ENCODE data around the gene MBNL1.

Gene MBNL1

DNA sequence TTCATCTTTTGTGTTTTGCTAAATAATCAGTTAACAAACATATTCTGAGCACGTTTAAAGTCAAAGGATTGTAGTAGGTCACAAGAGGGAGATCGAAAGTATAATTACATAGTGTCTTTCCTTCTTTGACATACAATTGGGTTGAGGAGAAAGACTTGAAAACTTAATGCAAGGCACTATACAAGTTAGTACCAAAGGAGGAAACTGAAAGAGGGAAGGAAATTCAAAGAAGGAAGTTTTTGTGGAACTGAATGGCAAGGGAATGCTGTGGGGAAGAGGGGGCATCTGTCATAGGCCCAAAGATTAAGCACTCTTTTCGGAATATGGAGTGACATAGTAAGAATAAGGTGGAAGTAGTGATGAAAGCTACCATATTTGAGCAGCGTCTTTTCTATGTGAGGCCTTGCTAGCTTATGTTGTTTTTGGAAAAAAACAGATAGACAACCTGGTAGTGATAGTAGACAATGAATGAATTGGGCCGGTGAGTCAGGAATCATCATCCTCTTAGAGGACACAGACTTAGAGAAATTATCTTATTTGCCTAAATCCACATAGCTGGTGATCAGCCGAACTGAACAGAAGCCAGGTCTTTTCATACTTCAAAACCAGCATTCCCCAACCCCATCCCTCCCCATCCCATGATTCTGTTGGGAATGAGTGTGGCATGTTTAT, 10.2 kb downstream of the MBNL1 start:
- DNase-seq (ENCODE audit: low read depth), result peak; percentile 43
- no peak overlapping the region for H3K4me3 ChIP-seq (ENCODE audit: control insufficient read depth, low read depth, low read length)
- TF ChIP-seq, protein P1, sequence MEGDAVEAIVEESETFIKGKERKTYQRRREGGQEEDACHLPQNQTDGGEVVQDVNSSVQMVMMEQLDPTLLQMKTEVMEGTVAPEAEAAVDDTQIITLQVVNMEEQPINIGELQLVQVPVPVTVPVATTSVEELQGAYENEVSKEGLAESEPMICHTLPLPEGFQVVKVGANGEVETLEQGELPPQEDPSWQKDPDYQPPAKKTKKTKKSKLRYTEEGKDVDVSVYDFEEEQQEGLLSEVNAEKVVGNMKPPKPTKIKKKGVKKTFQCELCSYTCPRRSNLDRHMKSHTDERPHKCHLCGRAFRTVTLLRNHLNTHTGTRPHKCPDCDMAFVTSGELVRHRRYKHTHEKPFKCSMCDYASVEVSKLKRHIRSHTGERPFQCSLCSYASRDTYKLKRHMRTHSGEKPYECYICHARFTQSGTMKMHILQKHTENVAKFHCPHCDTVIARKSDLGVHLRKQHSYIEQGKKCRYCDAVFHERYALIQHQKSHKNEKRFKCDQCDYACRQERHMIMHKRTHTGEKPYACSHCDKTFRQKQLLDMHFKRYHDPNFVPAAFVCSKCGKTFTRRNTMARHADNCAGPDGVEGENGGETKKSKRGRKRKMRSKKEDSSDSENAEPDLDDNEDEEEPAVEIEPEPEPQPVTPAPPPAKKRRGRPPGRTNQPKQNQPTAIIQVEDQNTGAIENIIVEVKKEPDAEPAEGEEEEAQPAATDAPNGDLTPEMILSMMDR (conservative IDR thresholded peaks at IDR 0.05; ENCODE audit: control insufficient read depth, insufficient read depth, low read depth, low read length), result no peak

DNA sequence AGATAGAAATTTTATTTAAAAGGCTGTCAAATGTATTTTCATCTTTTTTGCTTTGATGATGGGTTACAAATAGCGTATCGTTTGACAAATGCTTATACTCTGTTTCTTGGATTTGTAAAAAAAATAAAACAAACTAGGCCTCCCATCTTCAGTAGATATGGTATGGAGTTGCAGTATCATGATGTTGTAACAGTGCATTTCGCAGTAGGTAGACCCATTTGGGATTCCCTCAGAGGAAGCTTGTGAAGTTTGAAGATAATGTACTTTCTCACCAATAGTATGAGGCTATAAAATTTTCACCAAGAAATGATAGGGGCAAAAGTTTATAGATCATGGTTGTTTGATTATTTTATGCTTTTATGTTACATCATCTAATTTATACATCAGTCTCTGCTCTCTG, 10.8 kb downstream of the MBNL1 start:
- H3K4me3 ChIP-seq (ENCODE audit: control insufficient read depth, low read depth, low read length), result no peak overlapping the region
- DNase-seq (ENCODE audit: low read depth), result no peak
- TF ChIP-seq, protein P1 (conservative IDR thresholded peaks at IDR 0.05; ENCODE audit: control insufficient read depth, insufficient read depth, low read depth, low read length), result no peak

DNA sequence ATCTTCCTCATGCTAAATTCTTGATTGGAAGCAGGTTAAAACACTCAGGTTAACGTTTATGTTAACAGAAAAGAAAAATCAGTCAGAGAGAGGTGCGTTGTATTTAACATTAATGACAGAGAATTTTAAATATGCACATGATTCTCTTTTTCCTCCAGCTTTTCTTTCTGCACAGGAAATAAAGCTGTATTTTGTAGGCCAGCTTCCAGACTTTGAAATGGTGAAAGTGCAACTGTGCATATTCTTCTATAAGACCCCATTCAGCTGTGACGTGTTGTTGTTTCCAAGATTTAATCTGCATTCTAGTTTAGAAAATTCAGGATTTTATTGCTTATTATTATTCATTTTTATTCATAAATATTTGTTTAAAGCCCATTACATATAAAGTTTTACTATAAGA, 11.8 kb downstream of the MBNL1 start:
- no peak for DNase-seq (ENCODE audit: low read depth)
- H3K4me3 ChIP-seq (ENCODE audit: control insufficient read depth, low read depth, low read length), result no peak overlapping the region
- TF ChIP-seq, protein P1 (conservative IDR thresholded peaks at IDR 0.05; ENCODE audit: control insufficient read depth, insufficient read depth, low read depth, low read length), result no peak

DNA sequence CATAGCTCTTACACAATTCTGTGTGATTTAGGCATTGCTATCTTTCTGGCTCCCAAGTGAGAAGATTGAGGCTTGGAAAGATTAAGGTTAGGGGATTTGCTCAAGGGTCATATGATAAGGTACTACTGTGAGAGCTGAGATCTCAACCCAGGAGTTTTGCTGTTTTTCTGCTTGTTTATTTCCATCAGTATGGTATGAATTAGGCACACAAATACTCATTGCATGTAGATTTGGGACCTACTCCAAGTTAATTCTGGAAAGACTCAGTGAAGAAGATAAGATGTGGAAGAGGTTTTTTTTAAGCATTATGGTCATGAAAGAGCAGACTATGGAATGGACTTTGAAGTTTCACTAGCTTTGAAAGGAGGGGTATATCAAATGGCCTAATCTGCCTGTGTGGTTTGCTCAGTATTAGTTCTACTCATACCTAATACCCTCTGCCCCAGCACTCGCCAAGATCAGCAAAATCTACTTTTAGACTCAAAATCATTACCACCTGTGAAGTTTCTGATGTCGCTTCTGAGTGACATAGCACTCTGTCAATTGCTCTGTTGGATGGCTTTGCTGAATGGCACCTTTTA, 12.5 kb downstream of the MBNL1 start:
- DNase-seq (ENCODE audit: low read depth), result no peak
- TF ChIP-seq, protein P1 (conservative IDR thresholded peaks at IDR 0.05; ENCODE audit: control insufficient read depth, insufficient read depth, low read depth, low read length), result no peak
- H3K4me3 ChIP-seq (ENCODE audit: control insufficient read depth, low read depth, low read length), result no peak overlapping the region

DNA sequence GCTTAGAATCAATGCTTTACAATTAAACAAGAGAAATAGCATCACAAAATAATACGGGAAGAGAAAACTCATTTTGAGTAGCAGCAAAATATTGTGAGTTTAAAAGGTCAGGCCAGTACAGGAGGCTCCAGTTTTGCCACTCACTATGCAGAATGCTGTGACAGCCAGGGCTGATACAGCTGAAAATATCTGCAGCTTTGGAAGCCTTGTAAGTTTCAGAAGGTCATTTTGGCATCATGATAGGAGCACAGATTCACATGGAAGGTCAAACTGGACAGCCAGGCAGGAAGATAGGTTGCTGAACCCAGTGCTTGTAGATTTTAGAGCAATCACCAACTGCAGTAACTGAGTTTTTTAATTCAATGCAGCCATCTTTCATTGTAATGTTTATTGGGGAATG, 14.1 kb downstream of the MBNL1 start:
- DNase-seq (ENCODE audit: low read depth), result no peak
- TF ChIP-seq, protein P1 (conservative IDR thresholded peaks at IDR 0.05; ENCODE audit: control insufficient read depth, insufficient read depth, low read depth, low read length), result no peak
- H3K4me3 ChIP-seq (ENCODE audit: control insufficient read depth, low read depth, low read length), result no peak overlapping the region

DNA sequence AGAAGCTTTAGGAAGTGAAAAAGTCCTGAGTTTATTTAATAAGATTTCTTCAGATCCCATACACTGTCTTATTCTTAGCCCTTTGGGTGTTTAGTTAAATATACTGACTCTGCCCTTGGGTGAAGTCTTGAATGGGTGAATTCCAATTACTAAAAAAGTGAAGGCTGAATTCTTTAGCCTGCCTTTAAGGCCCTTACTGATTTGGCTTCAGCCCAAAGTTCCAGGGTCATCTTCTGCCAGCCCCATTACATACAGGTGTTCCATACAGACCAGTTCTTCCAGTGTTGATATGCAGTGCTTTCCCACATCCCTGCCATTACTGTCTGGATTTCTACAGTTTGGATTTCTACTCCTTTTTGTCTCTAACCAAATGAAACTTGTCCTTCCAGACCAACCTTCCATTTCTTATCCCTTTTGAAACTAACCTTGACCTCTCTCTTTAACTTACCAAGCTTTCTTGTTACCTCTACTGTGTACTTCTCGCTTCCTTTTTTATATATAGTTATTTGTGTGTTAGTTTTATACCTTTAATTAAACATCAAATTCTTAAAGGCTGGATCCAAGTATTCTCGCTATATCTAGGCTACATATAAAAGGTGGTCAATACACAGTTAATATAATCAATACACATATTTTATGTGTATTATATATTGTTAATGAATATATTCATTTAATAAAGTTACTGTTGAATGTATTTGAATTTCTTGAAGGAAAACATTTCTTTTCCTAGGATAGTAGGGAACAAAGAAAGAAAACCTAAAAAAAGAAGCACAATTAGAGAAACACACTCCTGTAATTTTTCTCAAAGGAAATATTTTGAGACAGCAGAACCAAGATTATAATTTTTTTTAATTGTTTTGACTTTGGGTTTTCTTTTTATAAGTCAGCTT, 15.0 kb downstream of the MBNL1 start:
- DNase-seq (ENCODE audit: low read depth), result no peak
- TF ChIP-seq, protein P1 (conservative IDR thresholded peaks at IDR 0.05; ENCODE audit: control insufficient read depth, insufficient read depth, low read depth, low read length), result no peak
- no peak overlapping the region for H3K4me3 ChIP-seq (ENCODE audit: control insufficient read depth, low read depth, low read length)
